ENCODE measurements around the gene CAMK1D. TPM values are rescaled to one million over a fixed set of nuclear protein-coding genes. Genes with fewer than 3 reads are reported as not detected.

CAMK1D gene
- total and polyA plus RNA-seq, 2 experiments from 2014 or later: 4.6 to 7.2 TPM

DNA sequence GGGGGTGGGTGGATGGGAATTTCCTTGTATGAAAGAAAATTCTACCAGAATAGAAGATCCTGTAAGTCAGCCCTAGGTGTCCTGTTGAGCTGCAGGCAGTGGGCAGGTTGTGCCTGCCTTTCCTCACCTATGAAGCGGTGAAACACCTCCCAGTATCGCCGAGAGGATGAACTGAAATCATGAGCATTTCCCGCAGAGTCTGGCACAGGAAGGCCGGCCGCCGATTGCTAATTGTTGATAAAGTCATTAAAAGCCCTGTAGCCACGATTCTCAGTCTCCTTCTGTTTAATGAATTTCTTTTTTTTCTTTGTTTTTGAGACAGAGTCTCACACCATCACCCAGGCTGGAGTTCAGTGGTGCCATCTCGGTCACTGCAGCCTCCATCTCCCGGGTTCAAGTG lies 142.1 kb downstream of the CAMK1D start:
- Histone ChIP-seq H3K27me3 (ENCODE audit: insufficient read depth) (no peaks in the 10 kb centered on the region), H3K4me1 (ENCODE audit: insufficient read depth) (no peaks in the 10 kb centered on the region; the same call in 1 of the 2 replicates), H3K79me2 (replicated peaks; ENCODE audit: insufficient read depth) (no peaks in the 10 kb centered on the region), H3K9me2 (ENCODE audit: insufficient read depth) (no peaks in the 10 kb centered on the region), H2AFZ (no peak overlapping the region), H3F3A (replicated peaks; ENCODE audit: low read depth) (no peaks in the 10 kb centered on the region), H3K36me3 (ENCODE audit: insufficient read depth) (no peaks in the 10 kb centered on the region), H3K4me3 (no peak overlapping the region), H3K4me2 (no peak overlapping the region), H3K27ac (ENCODE audit: low read depth) (no peak overlapping the region), H4K20me1 (replicated peaks; ENCODE audit: insufficient read depth) (no peaks in the 10 kb centered on the region)
- Mint-ChIP-seq H3K36me3 (ENCODE audit: low read depth) (peaks cover 3% of the 10 kb centered on the region; the same call in 2 of the 3 replicates), H3K4me1 (peaks cover 11% of the 10 kb centered on the region; the same call in 2 of the 3 replicates), H3K27me3 (ENCODE audit: insufficient read depth, low read depth, poor library complexity) (peaks cover 4% of the 10 kb centered on the region), H3K4me3 (no peak overlapping the region), H3K9me3 (no peaks in the 10 kb centered on the region; the same call in 2 of the 3 replicates), H3K27ac (no peak overlapping the region)
- no peak for ATAC-seq
- TF ChIP-seq, protein P1, sequence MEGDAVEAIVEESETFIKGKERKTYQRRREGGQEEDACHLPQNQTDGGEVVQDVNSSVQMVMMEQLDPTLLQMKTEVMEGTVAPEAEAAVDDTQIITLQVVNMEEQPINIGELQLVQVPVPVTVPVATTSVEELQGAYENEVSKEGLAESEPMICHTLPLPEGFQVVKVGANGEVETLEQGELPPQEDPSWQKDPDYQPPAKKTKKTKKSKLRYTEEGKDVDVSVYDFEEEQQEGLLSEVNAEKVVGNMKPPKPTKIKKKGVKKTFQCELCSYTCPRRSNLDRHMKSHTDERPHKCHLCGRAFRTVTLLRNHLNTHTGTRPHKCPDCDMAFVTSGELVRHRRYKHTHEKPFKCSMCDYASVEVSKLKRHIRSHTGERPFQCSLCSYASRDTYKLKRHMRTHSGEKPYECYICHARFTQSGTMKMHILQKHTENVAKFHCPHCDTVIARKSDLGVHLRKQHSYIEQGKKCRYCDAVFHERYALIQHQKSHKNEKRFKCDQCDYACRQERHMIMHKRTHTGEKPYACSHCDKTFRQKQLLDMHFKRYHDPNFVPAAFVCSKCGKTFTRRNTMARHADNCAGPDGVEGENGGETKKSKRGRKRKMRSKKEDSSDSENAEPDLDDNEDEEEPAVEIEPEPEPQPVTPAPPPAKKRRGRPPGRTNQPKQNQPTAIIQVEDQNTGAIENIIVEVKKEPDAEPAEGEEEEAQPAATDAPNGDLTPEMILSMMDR (conservative IDR thresholded peaks at IDR 0.05; ENCODE audit: low read depth in 2 of 2): no peak
- TF ChIP-seq, protein P2, sequence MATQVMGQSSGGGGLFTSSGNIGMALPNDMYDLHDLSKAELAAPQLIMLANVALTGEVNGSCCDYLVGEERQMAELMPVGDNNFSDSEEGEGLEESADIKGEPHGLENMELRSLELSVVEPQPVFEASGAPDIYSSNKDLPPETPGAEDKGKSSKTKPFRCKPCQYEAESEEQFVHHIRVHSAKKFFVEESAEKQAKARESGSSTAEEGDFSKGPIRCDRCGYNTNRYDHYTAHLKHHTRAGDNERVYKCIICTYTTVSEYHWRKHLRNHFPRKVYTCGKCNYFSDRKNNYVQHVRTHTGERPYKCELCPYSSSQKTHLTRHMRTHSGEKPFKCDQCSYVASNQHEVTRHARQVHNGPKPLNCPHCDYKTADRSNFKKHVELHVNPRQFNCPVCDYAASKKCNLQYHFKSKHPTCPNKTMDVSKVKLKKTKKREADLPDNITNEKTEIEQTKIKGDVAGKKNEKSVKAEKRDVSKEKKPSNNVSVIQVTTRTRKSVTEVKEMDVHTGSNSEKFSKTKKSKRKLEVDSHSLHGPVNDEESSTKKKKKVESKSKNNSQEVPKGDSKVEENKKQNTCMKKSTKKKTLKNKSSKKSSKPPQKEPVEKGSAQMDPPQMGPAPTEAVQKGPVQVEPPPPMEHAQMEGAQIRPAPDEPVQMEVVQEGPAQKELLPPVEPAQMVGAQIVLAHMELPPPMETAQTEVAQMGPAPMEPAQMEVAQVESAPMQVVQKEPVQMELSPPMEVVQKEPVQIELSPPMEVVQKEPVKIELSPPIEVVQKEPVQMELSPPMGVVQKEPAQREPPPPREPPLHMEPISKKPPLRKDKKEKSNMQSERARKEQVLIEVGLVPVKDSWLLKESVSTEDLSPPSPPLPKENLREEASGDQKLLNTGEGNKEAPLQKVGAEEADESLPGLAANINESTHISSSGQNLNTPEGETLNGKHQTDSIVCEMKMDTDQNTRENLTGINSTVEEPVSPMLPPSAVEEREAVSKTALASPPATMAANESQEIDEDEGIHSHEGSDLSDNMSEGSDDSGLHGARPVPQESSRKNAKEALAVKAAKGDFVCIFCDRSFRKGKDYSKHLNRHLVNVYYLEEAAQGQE (IDR thresholded peaks at IDR 0.05; ENCODE audit: unreplicated experiment): no peak
- TF ChIP-seq NANOG (IDR thresholded peaks at IDR 0.05; ENCODE audit: borderline replicate concordance) (no peak), JUNB (IDR thresholded peaks at IDR 0.05; ENCODE audit: unreplicated experiment) (no peak), POLR2AphosphoS5 (IDR thresholded peaks at IDR 0.05; ENCODE audit: low read depth) (no peak), CREB1 (CRISPR knock-in tag; IDR thresholded peaks at IDR 0.05; ENCODE audit: low read depth) (no peak), ZNF114 (CRISPR knock-in tag; IDR thresholded peaks at IDR 0.05) (no peak), ZNF331 (CRISPR knock-in tag; IDR thresholded peaks at IDR 0.05; ENCODE audit: low read depth) (no peak), EZH2phosphoT487 (IDR thresholded peaks at IDR 0.05; ENCODE audit: unreplicated experiment) (no peak), EZH2 (IDR thresholded peaks at IDR 0.05; ENCODE audit: low read depth, unreplicated experiment) (no peak), STAT1 (IDR thresholded peaks at IDR 0.05; ENCODE audit: unreplicated experiment) (no peak)
- TF ChIP-seq, protein P3, sequence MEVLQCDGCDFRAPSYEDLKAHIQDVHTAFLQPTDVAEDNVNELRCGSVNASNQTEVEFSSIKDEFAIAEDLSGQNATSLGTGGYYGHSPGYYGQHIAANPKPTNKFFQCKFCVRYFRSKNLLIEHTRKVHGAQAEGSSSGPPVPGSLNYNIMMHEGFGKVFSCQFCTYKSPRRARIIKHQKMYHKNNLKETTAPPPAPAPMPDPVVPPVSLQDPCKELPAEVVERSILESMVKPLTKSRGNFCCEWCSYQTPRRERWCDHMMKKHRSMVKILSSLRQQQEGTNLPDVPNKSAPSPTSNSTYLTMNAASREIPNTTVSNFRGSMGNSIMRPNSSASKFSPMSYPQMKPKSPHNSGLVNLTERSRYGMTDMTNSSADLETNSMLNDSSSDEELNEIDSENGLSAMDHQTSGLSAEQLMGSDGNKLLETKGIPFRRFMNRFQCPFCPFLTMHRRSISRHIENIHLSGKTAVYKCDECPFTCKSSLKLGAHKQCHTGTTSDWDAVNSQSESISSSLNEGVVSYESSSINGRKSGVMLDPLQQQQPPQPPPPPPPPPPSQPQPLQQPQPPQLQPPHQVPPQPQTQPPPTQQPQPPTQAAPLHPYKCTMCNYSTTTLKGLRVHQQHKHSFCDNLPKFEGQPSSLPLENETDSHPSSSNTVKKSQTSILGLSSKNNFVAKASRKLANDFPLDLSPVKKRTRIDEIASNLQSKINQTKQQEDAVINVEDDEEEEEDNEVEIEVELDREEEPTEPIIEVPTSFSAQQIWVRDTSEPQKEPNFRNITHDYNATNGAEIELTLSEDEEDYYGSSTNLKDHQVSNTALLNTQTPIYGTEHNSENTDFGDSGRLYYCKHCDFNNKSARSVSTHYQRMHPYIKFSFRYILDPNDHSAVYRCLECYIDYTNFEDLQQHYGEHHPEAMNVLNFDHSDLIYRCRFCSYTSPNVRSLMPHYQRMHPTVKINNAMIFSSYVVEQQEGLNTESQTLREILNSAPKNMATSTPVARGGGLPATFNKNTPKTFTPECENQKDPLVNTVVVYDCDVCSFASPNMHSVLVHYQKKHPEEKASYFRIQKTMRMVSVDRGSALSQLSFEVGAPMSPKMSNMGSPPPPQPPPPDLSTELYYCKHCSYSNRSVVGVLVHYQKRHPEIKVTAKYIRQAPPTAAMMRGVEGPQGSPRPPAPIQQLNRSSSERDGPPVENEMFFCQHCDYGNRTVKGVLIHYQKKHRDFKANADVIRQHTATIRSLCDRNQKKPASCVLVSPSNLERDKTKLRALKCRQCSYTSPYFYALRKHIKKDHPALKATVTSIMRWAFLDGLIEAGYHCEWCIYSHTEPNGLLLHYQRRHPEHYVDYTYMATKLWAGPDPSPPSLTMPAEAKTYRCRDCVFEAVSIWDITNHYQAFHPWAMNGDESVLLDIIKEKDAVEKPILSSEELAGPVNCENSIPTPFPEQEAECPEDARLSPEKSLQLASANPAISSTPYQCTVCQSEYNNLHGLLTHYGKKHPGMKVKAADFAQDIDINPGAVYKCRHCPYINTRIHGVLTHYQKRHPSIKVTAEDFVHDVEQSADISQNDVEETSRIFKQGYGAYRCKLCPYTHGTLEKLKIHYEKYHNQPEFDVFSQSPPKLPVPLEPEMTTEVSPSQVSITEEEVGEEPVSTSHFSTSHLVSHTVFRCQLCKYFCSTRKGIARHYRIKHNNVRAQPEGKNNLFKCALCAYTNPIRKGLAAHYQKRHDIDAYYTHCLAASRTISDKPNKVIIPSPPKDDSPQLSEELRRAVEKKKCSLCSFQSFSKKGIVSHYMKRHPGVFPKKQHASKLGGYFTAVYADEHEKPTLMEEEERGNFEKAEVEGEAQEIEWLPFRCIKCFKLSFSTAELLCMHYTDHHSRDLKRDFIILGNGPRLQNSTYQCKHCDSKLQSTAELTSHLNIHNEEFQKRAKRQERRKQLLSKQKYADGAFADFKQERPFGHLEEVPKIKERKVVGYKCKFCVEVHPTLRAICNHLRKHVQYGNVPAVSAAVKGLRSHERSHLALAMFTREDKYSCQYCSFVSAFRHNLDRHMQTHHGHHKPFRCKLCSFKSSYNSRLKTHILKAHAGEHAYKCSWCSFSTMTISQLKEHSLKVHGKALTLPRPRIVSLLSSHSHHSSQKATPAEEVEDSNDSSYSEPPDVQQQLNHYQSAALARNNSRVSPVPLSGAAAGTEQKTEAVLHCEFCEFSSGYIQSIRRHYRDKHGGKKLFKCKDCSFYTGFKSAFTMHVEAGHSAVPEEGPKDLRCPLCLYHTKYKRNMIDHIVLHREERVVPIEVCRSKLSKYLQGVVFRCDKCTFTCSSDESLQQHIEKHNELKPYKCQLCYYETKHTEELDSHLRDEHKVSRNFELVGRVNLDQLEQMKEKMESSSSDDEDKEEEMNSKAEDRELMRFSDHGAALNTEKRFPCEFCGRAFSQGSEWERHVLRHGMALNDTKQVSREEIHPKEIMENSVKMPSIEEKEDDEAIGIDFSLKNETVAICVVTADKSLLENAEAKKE (CRISPR knock-in tag; IDR thresholded peaks at IDR 0.05): no peak
- TF ChIP-seq, protein P4, sequence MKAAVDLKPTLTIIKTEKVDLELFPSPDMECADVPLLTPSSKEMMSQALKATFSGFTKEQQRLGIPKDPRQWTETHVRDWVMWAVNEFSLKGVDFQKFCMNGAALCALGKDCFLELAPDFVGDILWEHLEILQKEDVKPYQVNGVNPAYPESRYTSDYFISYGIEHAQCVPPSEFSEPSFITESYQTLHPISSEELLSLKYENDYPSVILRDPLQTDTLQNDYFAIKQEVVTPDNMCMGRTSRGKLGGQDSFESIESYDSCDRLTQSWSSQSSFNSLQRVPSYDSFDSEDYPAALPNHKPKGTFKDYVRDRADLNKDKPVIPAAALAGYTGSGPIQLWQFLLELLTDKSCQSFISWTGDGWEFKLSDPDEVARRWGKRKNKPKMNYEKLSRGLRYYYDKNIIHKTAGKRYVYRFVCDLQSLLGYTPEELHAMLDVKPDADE (IDR thresholded peaks at IDR 0.05): no peak
- DNase-seq (ENCODE audit: low spot score): no peak
